Endodermal cell (in vitro differentiated cells): Measurements from ENCODE around the gene TGDS. TPM values are rescaled to one million over a fixed set of nuclear protein-coding genes. Genes with fewer than 3 reads are reported as not detected.
"Not testable (repeated sequence)": the region's sequence is repeated elsewhere in the genome, so short reads cannot be mapped to it uniquely, and the experiment has no call there.

Source experiments
- DNase-seq: peaks from one replicate; pipeline ENCODE4 v3.0.0-alpha.2; 2017
- H3K27ac ChIP-seq: 2 replicates; pipeline ENCODE4 v1.5.1; 2013; ENCODE audit warnings: mild to moderate bottlenecking, low read depth, low read length, moderate library complexity
- H3K27me3 ChIP-seq: 2 replicates; pipeline ENCODE4 v1.6.1; 2013; ENCODE audit warnings: mild to moderate bottlenecking, low read length, moderate library complexity; ENCODE audit not compliant: insufficient read depth, control insufficient read depth, poor library complexity, severe bottlenecking
- H3K36me3 ChIP-seq: 2 replicates; pipeline ENCODE4 v1.7.0; 2013; ENCODE audit warnings: mild to moderate bottlenecking, low read length, moderate library complexity; ENCODE audit not compliant: control insufficient read depth, insufficient read depth
- H3K4me1 ChIP-seq: one replicate; pipeline ENCODE4 v1.7.0; 2013; ENCODE audit warnings: low read length; ENCODE audit not compliant: control insufficient read depth, insufficient read depth
- H3K4me3 ChIP-seq: 2 replicates; pipeline ENCODE4 v1.5.1; 2013; ENCODE audit warnings: mild to moderate bottlenecking, low read length, moderate library complexity
- H3K9ac ChIP-seq: 2 replicates; pipeline ENCODE4 v1.6.1; 2013; ENCODE audit warnings: mild to moderate bottlenecking, low read length, moderate library complexity; ENCODE audit not compliant: poor library complexity, severe bottlenecking; ENCODE audit errors: extremely low read depth
- H3K9me3 ChIP-seq: 2 replicates; pipeline ENCODE4 v1.6.1; 2013; ENCODE audit warnings: mild to moderate bottlenecking, low read length, moderate library complexity; ENCODE audit not compliant: control insufficient read depth
- H3K27ac Mint-ChIP-seq: 2 replicates; pipeline ENCODE4 v1.8.0; 2020; ENCODE audit warnings: mixed read lengths
- H3K27me3 Mint-ChIP-seq: 2 replicates; pipeline ENCODE4 v1.8.0; 2021; ENCODE audit warnings: mild to moderate bottlenecking, mixed read lengths; ENCODE audit not compliant: insufficient read depth
- H3K36me3 Mint-ChIP-seq: 2 replicates; pipeline ENCODE4 v1.8.0; 2020; ENCODE audit warnings: low read depth, mixed read lengths
- H3K4me1 Mint-ChIP-seq: 2 replicates; pipeline ENCODE4 v1.8.0; 2020; ENCODE audit warnings: mixed read lengths
- H3K4me3 Mint-ChIP-seq: 2 replicates; pipeline ENCODE4 v1.8.0; 2020; ENCODE audit warnings: mild to moderate bottlenecking, moderate library complexity, mixed read lengths
- H3K9me3 Mint-ChIP-seq: 2 replicates; pipeline ENCODE4 v1.8.0; 2020; ENCODE audit warnings: mild to moderate bottlenecking, mixed read lengths
- CTCF ChIP-seq: fragments of 200-600 bp; sonication (generic); conservative IDR thresholded peaks from 2 replicates; pipeline ENCODE4 v1.5.0; 2021; ENCODE audit warnings: antibody characterized with exemption, mild to moderate bottlenecking
- WGBS, 2 experiments: methylation state at CpG; one replicate each; pipeline versions ENCODE4 v1.1.5 to v1.1.7; 2013; ENCODE audit warnings: missing lambda C conversion rate in 2 of 2, mixed read lengths in 1 of 2; ENCODE audit not compliant: insufficient coverage in 1 of 2, insufficient read length in 1 of 2; 5-methylcytosine and 5-hydroxymethylcytosine counted together
- long read RNA-seq, 4 experiments: library from polyadenylated mRNA in 2 of 4; library from RNA in 1 of 4; library from capped mRNA in 1 of 4; stranded (forward) in 3 of 4; unstranded in 1 of 4; transcript quantifications; one replicate each; pipeline ENCODE4 v2.0.0, GENCODE V29; 2020 to 2021; ENCODE audit warnings: inconsistent platforms in 1 of 4
- polyA plus RNA-seq, 2 experiments: library from polyadenylated mRNA; stranded (reverse); fragments of 50-300 nt; gene quantifications; one replicate each; pipeline ENCODE4 v1.2.3, GENCODE V29; 2013
- total RNA-seq, 2 donors: library from RNA; stranded (reverse); fragmentation: NEBNext Ultra II Directional in 1 of 2; extraction: Animal tissue kit (Norgen Biotek cat#: 25700) in 1 of 2; gene quantifications; 2 replicates in 1 of 2; 3 replicates in 1 of 2; pipeline ENCODE4 v1.2.1, GENCODE V29; 2021

The TGDS gene, protein sequence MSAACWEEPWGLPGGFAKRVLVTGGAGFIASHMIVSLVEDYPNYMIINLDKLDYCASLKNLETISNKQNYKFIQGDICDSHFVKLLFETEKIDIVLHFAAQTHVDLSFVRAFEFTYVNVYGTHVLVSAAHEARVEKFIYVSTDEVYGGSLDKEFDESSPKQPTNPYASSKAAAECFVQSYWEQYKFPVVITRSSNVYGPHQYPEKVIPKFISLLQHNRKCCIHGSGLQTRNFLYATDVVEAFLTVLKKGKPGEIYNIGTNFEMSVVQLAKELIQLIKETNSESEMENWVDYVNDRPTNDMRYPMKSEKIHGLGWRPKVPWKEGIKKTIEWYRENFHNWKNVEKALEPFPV
- 10 to 100 TPM; 11.3 to 14.1 TPM for total RNA-seq
- polyA plus RNA-seq (2013, experiment 1 of 2) = 17.5 TPM
- polyA plus RNA-seq (2013, experiment 2 of 2) = 18.5 TPM
- long read RNA-seq, experiment 1, partial matches to known transcripts = 4 of 10 reads
- long read RNA-seq, experiment 1, other reads (novel, unspliced or antisense) = 3 of 10 reads
- long read RNA-seq, experiment 2, transcript TGDS-201 (12 exons, 1,905 nt) = major isoform, 15 of 25 reads
- long read RNA-seq, experiment 2, partial matches to known transcripts = 2 of 25 reads
- long read RNA-seq, experiment 2, other reads (novel, unspliced or antisense) = 8 of 25 reads
- long read RNA-seq, experiment 3, transcript TGDS-201 (12 exons, 1,905 nt) = major isoform, 29 of 47 reads
- long read RNA-seq, experiment 3, partial matches to known transcripts = 3 of 47 reads
- long read RNA-seq, experiment 3, other reads (novel, unspliced or antisense) = 15 of 47 reads
- long read RNA-seq, experiment 4, transcript TGDS-201 (12 exons, 1,905 nt) = major isoform, 29 of 51 reads
- long read RNA-seq, experiment 4, partial matches to known transcripts = 8 of 51 reads
- long read RNA-seq, experiment 4, other reads (novel, unspliced or antisense) = 14 of 51 reads

- H3K4me1 ChIP-seq = no peaks in the 10 kb centered on the region
- peaks cover 18% of the 10 kb centered on the region for H3K36me3 ChIP-seq
- Mint-ChIP-seq H3K4me3 (peak within 1 kb of the TSS; percentile 85), H3K27me3 (peaks cover 18% of the 10 kb centered on the region), H3K27ac (peak within 1 kb of the TSS; percentile 90), H3K36me3 (peaks cover 13% of the 10 kb centered on the region), H3K4me1 (peaks cover 13% of the 10 kb centered on the region), H3K9me3 (peaks cover 11% of the 10 kb centered on the region)
- no peaks in the 10 kb centered on the region for H3K27me3 ChIP-seq
- WGBS, 2 experiments = 1% methylated on average over 25 to 41 of the region's 41 CpGs
- peak; percentile 97 for DNase-seq
- no peak for TF ChIP-seq CTCF
- H3K4me3 ChIP-seq = peak within 1 kb of the TSS; percentile 92
- H3K27ac ChIP-seq = no peak within 1 kb of the TSS
- H3K9me3 ChIP-seq = peaks cover 4% of the 10 kb centered on the region
- H3K9ac ChIP-seq = peak within 1 kb of the TSS; percentile 69
Measured at GRCh38 chr13:94595950-94596574, at the start of gene TGDS. TSS of gene TGDS (minus strand) at chr13:94596152. CDS start at chr13:94596136, 16 bp downstream.

DNA sequence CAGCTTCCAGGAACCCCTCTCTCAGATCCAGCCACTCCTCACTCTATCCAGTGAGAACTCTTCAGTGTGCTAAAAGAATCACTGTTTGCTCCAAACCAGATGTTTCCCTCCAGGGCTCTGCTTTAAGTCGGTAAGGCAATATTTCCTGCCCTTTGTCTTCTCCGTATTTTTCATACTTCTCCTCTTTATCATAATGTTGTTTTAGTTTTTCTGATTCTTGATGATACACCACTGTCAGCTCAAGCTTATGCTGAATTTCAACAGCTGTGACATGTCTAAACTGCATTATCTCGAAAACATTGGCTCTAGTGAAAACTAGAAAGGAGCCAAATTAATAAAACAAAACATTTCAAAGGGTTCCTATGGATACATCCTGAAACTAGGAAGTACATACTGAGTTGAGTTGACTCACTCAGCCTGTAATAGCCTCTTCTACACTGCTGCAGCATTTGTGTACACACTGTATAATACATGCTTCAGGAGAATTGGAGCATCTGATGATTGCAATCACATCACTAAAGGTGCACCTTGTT is 45.5 kb upstream of the TGDS start:
- Mint-ChIP-seq H3K4me3 (no peak overlapping the region), H3K27ac (no peak overlapping the region), H3K27me3 (peaks cover 2% of the 10 kb centered on the region), H3K4me1 (no peaks in the 10 kb centered on the region), H3K36me3 (no peaks in the 10 kb centered on the region), H3K9me3 (peaks cover 11% of the 10 kb centered on the region)
- no peaks in the 10 kb centered on the region for H3K27me3 ChIP-seq
- no peak overlapping the region for H3K4me3 ChIP-seq
- H3K36me3 ChIP-seq = no peaks in the 10 kb centered on the region
- H3K27ac ChIP-seq = no peak overlapping the region
- no peak overlapping the region for H3K9ac ChIP-seq
- 69 to 86% methylated on average over 1 to 3 of the region's 3 CpGs for WGBS, 2 experiments
- peaks cover 10% of the 10 kb centered on the region for H3K9me3 ChIP-seq
- DNase-seq = no peak
- H3K4me1 ChIP-seq = no peaks in the 10 kb centered on the region
- TF ChIP-seq CTCF = no peak

DNA sequence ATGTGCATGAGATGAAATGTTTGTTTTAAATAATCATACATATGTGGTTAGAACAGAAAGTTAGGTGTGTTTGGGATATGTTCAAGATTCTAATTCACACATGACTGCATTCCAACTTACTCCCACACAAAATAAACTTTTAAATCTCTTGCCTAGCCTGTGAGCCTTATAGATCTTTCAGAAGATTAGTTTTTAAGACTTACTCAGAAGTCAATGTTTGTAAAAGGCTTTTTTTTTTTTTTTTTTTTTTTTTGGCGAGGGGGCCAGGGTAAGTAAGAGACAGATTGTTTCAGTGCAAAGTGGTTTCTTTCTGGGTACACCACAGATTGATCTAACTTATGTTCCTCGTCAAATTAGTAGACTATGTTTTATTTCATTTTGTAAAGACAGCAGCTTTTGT is 44.8 kb upstream of the TGDS start:
- Histone ChIP-seq H3K36me3 (no peaks in the 10 kb centered on the region), H3K9ac (no peak overlapping the region), H3K9me3 (peaks cover 10% of the 10 kb centered on the region), H3K27me3 (no peaks in the 10 kb centered on the region), H3K4me3 (no peak overlapping the region), H3K27ac (no peak overlapping the region), H3K4me1 (no peaks in the 10 kb centered on the region)
- Mint-ChIP-seq H3K27me3 (peaks cover 2% of the 10 kb centered on the region), H3K9me3 (peaks cover 11% of the 10 kb centered on the region), H3K4me3 (no peak overlapping the region), H3K27ac (no peak overlapping the region), H3K4me1 (no peaks in the 10 kb centered on the region), H3K36me3 (no peaks in the 10 kb centered on the region)
- WGBS, 2 experiments = 100% methylated on average over 1 of the region's 2 CpGs; no CpG with 5 or more reads in 1 of the 2 experiments
- no peak for DNase-seq
- no peak for TF ChIP-seq CTCF

DNA sequence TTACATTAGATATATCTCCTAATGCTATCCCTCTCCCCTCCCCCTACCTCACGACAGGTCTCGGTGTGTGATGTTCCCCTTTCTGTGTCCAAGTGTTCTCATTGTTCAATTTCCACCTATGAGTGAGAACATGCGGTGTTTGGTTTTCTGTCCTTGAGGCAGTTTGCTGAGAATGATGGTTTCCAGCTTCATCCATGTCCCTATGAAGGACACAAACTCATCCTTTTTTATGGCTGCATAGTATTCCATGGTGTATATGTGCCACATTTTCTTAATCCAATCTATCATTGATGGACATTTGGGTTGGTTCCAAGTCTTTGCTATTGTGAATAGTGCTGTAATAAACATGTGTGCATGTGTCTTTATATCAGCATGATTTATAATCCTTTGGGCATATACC is 41.7 kb upstream of the TGDS start:
- DNase-seq, H3K9ac ChIP-seq, H3K27ac ChIP-seq, H3K27ac Mint-ChIP-seq, H3K27me3 Mint-ChIP-seq, H3K27me3 ChIP-seq, H3K4me1 Mint-ChIP-seq, H3K36me3 Mint-ChIP-seq, H3K4me1 ChIP-seq, H3K4me3 ChIP-seq, H3K4me3 Mint-ChIP-seq, H3K9me3 ChIP-seq: not testable (repeated sequence)
- H3K36me3 ChIP-seq = peaks cover 12% of the 10 kb centered on the region
- 94 to 95% methylated on average over 2 to 3 of the region's 3 CpGs for WGBS, 2 experiments
- peaks cover 11% of the 10 kb centered on the region for H3K9me3 Mint-ChIP-seq
